GM12872 (cell line): ENCODE results near the gene CYFIP1.

Source experiments
- TF ChIP-seq, protein P1 (sequence below): IDR thresholded peaks from 3 replicates; pipeline ENCODE4 v1.5.1; 2011; ENCODE audit warnings: low read depth, mild to moderate bottlenecking, low read length, moderate library complexity; ENCODE audit not compliant: insufficient read depth

CYFIP1 gene

DNA sequence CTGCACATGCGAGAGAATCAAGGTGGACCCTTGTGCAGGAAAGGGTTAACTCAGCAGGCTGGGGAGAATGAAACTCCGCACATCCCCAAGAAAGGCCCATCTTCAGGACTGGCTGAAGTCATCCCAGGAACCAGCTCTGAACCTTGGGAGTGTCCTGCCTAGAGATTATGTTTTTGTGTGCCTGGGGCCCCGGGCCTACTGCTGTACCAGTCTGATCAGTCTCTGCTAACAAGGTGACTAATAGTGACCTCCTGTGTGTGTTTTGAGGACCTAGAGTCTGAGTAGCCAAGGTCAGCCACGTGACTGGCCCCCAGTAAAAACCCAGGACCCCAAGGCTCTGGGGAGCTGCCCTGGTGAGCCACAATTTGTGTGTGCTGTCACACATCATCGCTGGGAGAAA, 58.2 kb downstream of the CYFIP1 start:
- TF ChIP-seq, protein P1, sequence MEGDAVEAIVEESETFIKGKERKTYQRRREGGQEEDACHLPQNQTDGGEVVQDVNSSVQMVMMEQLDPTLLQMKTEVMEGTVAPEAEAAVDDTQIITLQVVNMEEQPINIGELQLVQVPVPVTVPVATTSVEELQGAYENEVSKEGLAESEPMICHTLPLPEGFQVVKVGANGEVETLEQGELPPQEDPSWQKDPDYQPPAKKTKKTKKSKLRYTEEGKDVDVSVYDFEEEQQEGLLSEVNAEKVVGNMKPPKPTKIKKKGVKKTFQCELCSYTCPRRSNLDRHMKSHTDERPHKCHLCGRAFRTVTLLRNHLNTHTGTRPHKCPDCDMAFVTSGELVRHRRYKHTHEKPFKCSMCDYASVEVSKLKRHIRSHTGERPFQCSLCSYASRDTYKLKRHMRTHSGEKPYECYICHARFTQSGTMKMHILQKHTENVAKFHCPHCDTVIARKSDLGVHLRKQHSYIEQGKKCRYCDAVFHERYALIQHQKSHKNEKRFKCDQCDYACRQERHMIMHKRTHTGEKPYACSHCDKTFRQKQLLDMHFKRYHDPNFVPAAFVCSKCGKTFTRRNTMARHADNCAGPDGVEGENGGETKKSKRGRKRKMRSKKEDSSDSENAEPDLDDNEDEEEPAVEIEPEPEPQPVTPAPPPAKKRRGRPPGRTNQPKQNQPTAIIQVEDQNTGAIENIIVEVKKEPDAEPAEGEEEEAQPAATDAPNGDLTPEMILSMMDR, result no peak

DNA sequence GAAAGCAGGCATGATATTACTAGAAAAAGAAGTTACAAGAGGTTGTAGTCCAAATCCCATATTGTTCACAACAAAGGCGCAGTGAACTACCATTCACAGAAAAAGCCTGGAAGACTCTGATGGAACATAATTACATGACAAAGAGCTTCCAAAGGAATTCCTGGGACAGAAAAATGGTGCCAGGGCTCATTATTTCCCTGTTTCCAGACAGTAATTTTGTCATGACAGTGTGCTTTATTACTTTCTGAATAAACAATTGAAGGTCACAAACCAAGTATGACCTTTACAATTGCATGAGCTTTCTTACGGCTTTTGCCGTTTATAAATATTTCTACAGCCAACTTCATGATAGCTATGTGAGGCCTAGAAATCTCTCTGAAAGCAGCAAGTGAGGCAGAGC, 61.0 kb downstream of the CYFIP1 start:
- TF ChIP-seq, protein P1, result no peak

DNA sequence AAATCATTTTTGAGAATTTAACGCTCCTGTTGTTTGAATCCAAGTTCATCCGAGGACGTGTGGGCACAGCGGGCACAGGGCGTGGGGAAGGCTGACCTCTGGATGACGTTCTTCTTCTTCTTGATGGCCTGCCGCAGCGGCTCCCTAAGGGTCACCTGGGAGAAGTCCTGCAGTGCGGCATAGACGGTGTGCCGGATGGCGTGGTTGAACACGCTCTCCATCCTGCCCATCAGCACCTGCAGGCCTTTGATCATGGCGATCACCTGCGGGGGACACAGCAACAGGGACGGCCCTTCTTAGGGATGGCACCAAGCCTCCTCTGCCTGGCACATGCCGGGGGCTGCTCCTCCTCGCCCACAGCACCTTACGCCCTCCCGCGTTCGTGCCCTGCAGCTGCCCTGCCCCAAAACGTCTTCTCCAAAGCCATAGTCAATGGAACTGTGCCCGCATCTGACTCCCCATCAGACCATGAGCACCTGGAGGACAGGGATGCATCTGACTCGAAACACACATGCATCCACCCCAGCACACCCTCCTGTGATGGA, 61.5 kb downstream of the CYFIP1 start:
- TF ChIP-seq, protein P1, result no peak

DNA sequence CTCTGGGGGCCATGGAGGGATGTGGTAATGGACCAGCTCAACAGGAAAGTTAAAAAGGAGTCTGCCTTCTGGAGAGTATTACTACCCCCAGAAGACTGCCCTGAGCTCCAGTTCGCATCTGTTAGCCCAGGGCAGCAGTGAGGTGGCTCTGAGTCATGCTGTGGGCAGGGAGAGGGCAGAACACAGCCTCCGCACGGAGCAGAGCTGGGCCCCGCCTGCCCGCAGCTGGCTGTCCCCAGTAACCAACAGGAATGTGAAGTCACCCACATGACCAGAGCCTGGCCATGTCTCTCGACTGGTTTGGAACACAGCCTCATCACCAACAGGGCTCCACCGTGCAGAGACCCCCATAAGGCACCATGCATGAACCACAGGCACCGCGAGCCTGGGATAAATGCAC, 62.1 kb downstream of the CYFIP1 start:
- TF ChIP-seq, protein P1, result no peak

DNA sequence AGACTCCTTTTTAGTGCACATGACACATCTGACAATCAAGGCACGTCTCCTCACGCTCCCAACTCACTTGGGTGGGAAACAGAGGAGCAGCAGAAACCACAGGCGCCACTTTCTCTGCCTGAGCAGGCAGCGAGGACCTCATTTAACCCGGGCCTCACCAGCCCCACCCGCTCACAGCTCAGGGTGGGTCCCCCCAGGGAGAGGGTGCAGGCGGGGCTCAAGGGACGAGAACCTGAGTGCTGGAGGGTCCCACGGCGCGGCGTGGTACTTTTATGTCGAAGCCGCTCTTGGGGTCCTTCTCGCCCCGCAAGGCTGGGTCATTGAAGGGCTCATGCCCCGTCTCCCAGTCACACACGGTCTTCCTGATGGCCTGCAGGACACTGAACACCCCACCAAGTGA, 62.6 kb downstream of the CYFIP1 start:
- TF ChIP-seq, protein P1, result no peak

DNA sequence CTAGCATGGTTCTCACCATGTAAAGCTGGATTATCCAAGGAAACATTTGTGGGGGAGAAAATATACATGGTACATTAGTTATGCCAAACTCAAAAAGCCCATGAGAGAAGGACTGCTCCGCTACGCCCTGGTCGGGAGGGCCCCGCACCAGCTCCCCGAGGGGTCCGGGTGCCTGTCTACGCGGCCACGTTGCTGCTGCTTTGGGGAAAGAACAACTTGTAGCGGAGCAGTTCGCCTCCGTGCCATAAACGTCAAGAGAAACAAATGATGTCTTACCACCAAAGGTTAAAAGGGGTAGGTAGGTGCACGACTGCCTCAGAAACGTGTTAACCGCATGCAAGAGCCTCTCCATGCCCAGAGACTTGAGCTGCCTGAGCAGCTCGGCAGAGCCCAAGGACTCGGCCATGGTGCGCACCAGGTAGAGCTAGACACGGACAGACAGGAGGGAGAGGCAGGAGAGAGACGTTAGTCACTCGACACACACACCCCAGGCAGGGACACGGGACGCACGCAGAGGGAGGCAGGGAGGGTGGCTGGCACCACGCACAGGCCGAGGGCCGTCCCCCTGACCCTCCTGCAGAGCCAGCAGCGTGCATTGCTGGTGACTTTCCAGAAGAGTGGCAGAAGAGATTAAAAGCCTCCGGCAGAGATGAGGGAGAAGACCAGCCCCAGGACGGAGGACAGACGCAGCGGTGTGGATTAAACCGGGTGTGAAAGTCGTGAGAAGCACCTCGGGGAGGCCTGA, 63.4 kb downstream of the CYFIP1 start:
- TF ChIP-seq, protein P1, result no peak

DNA sequence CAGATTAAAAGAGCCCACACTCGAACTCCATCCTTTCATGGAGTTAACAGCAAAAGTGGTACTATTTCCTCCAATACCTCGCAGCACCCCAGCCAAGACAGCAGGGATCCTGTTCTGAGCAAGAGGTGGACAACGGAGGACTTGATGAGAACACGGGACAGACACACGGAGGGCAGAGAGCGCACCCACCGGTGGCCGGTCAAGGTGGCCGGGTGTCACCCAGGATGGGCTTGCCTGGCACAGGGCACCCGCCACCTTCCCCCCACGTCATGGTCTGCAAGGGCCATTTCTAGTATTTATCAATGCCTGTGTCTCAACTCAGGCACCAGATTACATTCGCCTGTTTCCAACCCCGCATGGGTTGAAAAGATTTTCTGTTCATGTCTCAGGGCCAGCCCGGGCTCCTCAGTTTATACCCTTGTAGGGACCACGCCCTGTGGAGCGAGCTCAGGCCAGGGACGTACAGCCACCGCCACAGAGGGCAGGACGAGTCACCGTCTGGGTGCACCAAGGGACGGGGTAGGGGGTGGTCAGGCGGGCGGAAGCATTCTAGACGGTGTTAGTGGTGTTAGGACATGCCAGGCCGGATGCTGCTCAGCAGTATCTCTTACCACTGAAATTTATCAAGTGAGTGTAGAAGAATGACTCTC, 64.2 kb downstream of the CYFIP1 start:
- TF ChIP-seq, protein P1, result no peak
